CD8-positive, alpha-beta memory T cell (primary cell): Measurements from ENCODE around the gene COPS7A. TPM values are rescaled to one million over a fixed set of nuclear protein-coding genes. Genes with fewer than 3 reads are reported as not detected.

Experiments used
- CTCF ChIA-PET: fragments of 350-600 bp; sonication (Branson Sonifier 250); formaldehyde crosslinking; loops from one replicate; lab custom pipeline; 2021; ENCODE audit warnings: antibody characterized with exemption; lab: Charles Lee
- POLR2A ChIA-PET: fragments of 350-600 bp; sonication (Branson Sonifier 250); formaldehyde crosslinking; loops from one replicate; lab custom pipeline; 2021; ENCODE audit warnings: antibody characterized with exemption; lab: Charles Lee
- DNase-seq, 5 donors: peaks; one replicate each; pipeline versions ENCODE4 v3.0.0 to v3.0.0-alpha.2; 2020 to 2022; ENCODE audit warnings: mixed read lengths in 1 of 5
- H3K27ac ChIP-seq: one replicate; pipeline ENCODE4 v1.7.0; 2013; ENCODE audit warnings: low read depth, mild to moderate bottlenecking, low read length, moderate library complexity
- H3K27me3 ChIP-seq: 2 replicates; pipeline ENCODE4 v1.7.0; 2013; ENCODE audit warnings: low read length, mild to moderate bottlenecking; ENCODE audit not compliant: insufficient read depth, poor library complexity, severe bottlenecking
- H3K36me3 ChIP-seq: 2 replicates; pipeline ENCODE4 v1.7.0; 2013; ENCODE audit warnings: mild to moderate bottlenecking, low read length, moderate library complexity; ENCODE audit not compliant: insufficient read depth
- H3K4me1 ChIP-seq: 2 replicates; pipeline ENCODE4 v1.7.0; 2013; ENCODE audit warnings: mild to moderate bottlenecking, low read length, moderate library complexity; ENCODE audit not compliant: insufficient read depth
- H3K4me3 ChIP-seq: 2 replicates; pipeline ENCODE4 v1.7.0; 2013; ENCODE audit warnings: mild to moderate bottlenecking, low read length
- H3K9me3 ChIP-seq: 2 replicates; pipeline ENCODE4 v1.7.0; 2013; ENCODE audit warnings: mild to moderate bottlenecking, low read length
- H3K27ac Mint-ChIP-seq, 8 donors: one replicate each; pipeline ENCODE4 v1.8.0; 2020 to 2021; ENCODE audit warnings: mixed read lengths in 8 of 8, mild to moderate bottlenecking in 6 of 8, inconsistent platforms in 3 of 8, moderate library complexity in 3 of 8
- H3K27me3 Mint-ChIP-seq, 2 donors: one replicate each; pipeline ENCODE4 v1.8.0; 2020 to 2021; ENCODE audit warnings: mixed read lengths in 2 of 2, mild to moderate bottlenecking in 1 of 2, moderate library complexity in 1 of 2
- H3K36me3 Mint-ChIP-seq, 3 donors: one replicate each; pipeline ENCODE4 v1.8.0; 2020 to 2021; ENCODE audit warnings: mixed read lengths in 3 of 3, inconsistent platforms in 1 of 3, mild to moderate bottlenecking in 1 of 3
- H3K4me1 Mint-ChIP-seq, 3 donors: one replicate each; pipeline ENCODE4 v1.8.0; 2020 to 2021; ENCODE audit warnings: mixed read lengths in 3 of 3, inconsistent platforms in 1 of 3, mild to moderate bottlenecking in 1 of 3
- H3K4me3 Mint-ChIP-seq, 7 donors: one replicate each; pipeline ENCODE4 v1.8.0; 2020 to 2021; ENCODE audit warnings: mixed read lengths in 7 of 7, mild to moderate bottlenecking in 6 of 7, moderate library complexity in 4 of 7, inconsistent platforms in 2 of 7
- H3K9me3 Mint-ChIP-seq, 5 donors: one replicate each; pipeline ENCODE4 v1.8.0; 2020 to 2022; ENCODE audit warnings: mixed read lengths in 5 of 5, mild to moderate bottlenecking in 3 of 5, moderate library complexity in 2 of 5, inconsistent platforms in 1 of 5
- polyA plus RNA-seq: library from polyadenylated mRNA; unstranded; fragments of 300-500 nt; fragmentation: Illumina TruSeq; gene quantifications from one replicate; pipeline ENCODE4 v1.2.3, GENCODE V29; 2021
- total RNA-seq, 2 experiments: library from RNA; stranded (reverse); gene quantifications; one replicate each; pipeline ENCODE4 v1.2.3, GENCODE V29; 2021

Gene COPS7A
- total and polyA plus RNA-seq, 3 experiments from 2014 or later = 46.2 to 49.7 (median 48.8) TPM

DNA sequence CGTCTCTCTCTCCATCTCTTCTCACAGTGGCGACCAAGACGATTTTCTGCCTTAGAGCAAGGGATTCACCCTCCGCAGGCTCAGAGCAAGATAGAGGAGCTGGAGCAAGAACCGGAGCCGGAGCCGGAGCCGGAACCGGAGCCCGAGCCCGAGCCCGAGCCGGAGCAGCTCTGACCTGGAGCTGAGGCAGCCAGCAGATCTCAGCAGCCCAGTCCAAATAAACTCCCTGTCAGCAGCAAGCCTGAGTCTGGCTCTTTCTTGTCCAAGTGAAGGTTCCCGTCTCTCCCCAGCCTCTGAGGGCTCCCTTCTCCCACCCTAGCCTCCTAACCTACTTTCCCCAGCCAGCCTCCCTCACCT is 54.3 kb downstream of the COPS7A start:
- Mint-ChIP-seq H3K27me3 (peaks cover 0 to 7% of the 10 kb centered on the region in 2 donors), H3K4me3 (peak overlapping the region in 6 of 7 donors; percentile 74 to 85 (median 76)), H3K9me3 (no peaks in the 10 kb centered on the region), H3K36me3 (peaks cover 0 to 25% (median 2%) of the 10 kb centered on the region in 3 donors), H3K27ac (peak overlapping the region; percentile 54 to 96 (median 86)), H3K4me1 (peaks cover 37 to 48% (median 43%) of the 10 kb centered on the region in 3 donors)
- ChIA-PET CTCF (interaction anchor here (0.6 to 11.0 kb wide), 15 partner anchors 12 to 175 kb away, joined by 3 to 162 read pairs (median 5); partner anchors contain the start of genes COPS7A, MLF2, PTMS and USP5), POLR2A (interaction anchor here (1.6 kb wide), 1 partner anchor 25 kb away, joined by 6 read pairs; the partner anchor contains the start of gene MLF2)
- Histone ChIP-seq H3K9me3 (no peaks in the 10 kb centered on the region), H3K4me1 (peaks cover 55% of the 10 kb centered on the region), H3K27ac (no peak overlapping the region), H3K27me3 (no peaks in the 10 kb centered on the region), H3K36me3 (no peaks in the 10 kb centered on the region), H3K4me3 (peak overlapping the region; percentile 63)
- DNase-seq = no peak

DNA sequence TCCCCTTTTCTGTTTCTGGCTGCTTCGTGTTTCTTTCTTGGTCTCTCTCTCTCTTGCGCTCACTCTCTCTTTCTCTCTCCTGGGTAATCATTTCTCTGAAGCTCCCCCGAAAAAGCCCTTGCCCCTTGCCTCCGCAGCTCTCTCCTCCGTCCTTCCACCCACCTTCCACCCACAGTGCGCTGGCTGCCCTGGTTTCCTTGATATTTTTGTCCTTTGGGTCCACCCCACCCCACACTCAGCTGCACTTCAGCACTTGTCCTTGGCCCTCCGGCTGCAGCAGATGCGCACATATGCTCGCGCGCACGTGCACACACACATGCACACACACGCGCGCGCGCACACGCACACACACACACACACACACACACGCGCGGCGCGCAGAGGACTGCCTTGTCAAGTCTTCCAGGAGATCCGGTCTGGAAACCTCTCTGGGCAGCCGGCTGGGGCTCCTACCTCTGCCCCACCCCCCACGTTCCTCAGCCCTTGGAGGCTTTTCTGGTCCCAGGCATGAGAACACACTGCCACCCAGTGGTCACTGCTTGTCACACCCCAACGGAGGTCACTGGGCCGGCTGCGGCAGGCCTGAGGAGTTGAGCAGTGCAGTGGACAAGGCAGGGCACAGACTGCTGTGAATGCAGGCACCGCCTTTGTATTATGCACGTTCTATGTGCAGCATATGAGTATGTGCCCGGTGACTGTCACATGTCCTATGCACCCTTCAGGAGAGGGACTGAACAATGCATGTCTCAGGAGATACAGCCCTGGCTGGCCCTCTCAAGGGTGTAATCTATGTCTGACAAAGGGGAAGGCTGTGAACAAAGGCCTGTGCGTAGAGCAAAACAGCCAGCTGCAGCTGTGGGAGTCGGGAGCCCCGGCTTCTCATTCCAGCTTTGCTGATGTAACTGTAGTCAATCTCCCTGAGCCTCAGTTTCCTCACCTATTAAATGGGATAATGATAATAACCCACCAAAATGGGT is 55.0 kb downstream of the COPS7A start:
- H3K4me1 Mint-ChIP-seq = peaks cover 35 to 44% (median 40%) of the 10 kb centered on the region in 3 donors
- H3K4me3 Mint-ChIP-seq = peak overlapping the region; percentile 74 to 93 (median 77)
- Histone ChIP-seq H3K27me3 (no peaks in the 10 kb centered on the region), H3K27ac (no peak overlapping the region), H3K36me3 (no peaks in the 10 kb centered on the region), H3K4me1 (peaks cover 60% of the 10 kb centered on the region), H3K4me3 (peak overlapping the region; percentile 63), H3K9me3 (no peaks in the 10 kb centered on the region)
- POLR2A ChIA-PET = interaction anchor here (1.6 kb wide), 1 partner anchor 25 kb away, joined by 6 read pairs; the partner anchor contains the start of gene MLF2
- peaks cover 0 to 7% of the 10 kb centered on the region in 2 donors for H3K27me3 Mint-ChIP-seq
- no peaks in the 10 kb centered on the region for H3K9me3 Mint-ChIP-seq
- peaks cover 0 to 25% (median 2%) of the 10 kb centered on the region in 3 donors for H3K36me3 Mint-ChIP-seq
- DNase-seq = peak; percentile 81 to 92 (median 85)
- H3K27ac Mint-ChIP-seq = peak overlapping the region; percentile 54 to 95 (median 86)
- CTCF ChIA-PET = interaction anchor here (0.6 to 11.0 kb wide), 15 partner anchors 12 to 175 kb away, joined by 3 to 162 read pairs (median 5); partner anchors contain the start of genes COPS7A, MLF2, PTMS and USP5

DNA sequence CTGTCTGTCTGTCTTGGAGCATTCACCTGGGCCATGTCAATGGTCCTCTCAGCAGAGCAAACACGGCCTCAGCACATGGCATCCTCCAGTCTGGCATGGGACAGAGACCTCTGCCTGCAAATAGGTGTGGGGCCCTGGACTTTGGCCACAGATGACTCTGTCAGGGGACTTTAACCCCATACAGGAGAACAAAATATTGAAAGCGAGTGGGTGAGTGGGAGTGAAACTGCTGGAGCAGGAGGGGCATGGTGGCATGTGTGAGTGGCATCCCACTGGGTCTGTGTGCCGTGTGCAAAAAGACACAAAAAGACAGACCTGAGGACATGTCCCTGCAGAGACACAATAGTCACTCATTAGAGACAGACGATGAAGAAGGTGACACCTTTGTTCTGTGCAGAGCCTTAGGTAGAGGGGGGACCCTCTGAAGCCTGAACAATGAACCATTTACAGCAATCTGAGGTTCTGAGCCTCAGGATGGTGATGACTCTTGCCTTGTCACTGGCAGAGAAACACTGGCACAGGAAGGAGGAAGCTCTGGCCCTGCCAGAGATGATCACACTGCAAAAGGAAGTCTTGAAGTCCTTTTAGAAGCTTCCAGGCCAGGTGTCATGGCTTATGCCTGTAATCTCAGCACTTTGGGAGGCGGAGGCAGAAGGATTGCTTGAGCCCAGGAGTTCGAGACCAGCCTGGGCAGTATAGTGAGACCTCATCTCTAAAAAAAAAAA is 56.0 kb downstream of the COPS7A start:
- H3K9me3 Mint-ChIP-seq = no peaks in the 10 kb centered on the region
- peaks cover 0 to 3% of the 10 kb centered on the region in 2 donors for H3K27me3 Mint-ChIP-seq
- peaks cover 60% of the 10 kb centered on the region for H3K4me1 ChIP-seq
- no peaks in the 10 kb centered on the region for H3K36me3 ChIP-seq
- peaks cover 28 to 34% (median 33%) of the 10 kb centered on the region in 3 donors for H3K4me1 Mint-ChIP-seq
- peak overlapping the region in 3 of 8 donors; percentile 28 to 47 (median 29) for H3K27ac Mint-ChIP-seq
- ChIA-PET CTCF (interaction anchor here (1.2 to 11.0 kb wide), 6 partner anchors 12 to 45 kb away, joined by 4 to 162 read pairs (median 8); partner anchors contain the start of genes MLF2 and PTMS), POLR2A (interaction anchor here (1.6 kb wide), 1 partner anchor 26 kb away, joined by 6 read pairs; the partner anchor contains the start of gene MLF2)
- DNase-seq = no peak
- H3K27me3 ChIP-seq = no peaks in the 10 kb centered on the region
- no peak overlapping the region for H3K27ac ChIP-seq
- H3K4me3 ChIP-seq = no peak overlapping the region
- H3K36me3 Mint-ChIP-seq = peaks cover 0 to 19% (median 1%) of the 10 kb centered on the region in 3 donors
- H3K4me3 Mint-ChIP-seq = peak overlapping the region in 1 of 7 donors; percentile 49
- H3K9me3 ChIP-seq = no peaks in the 10 kb centered on the region

DNA sequence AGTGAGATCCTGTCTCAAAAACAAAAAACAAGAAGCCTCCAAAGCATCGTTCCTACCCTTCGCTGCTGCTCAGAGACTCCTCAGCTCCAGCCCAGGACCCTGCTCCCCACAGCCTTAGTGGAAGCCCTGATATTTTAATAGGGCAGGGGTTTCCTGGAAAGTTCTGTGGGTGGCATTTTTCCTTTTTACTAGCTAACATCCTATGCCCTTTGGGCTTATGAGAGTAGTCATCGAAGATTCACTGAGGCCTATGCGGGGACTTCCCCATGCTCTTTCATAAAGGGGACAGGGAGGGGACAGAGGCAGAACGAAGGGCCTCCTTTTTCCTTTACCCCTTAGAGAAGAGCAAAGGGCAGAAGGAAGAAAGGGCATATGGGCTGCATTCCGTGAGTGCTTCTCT is 56.7 kb downstream of the COPS7A start:
- H3K36me3 Mint-ChIP-seq = peaks cover 0 to 15% (median 0%) of the 10 kb centered on the region in 3 donors
- H3K4me1 Mint-ChIP-seq = peaks cover 21 to 27% (median 26%) of the 10 kb centered on the region in 3 donors
- peaks cover 60% of the 10 kb centered on the region for H3K4me1 ChIP-seq
- no peaks in the 10 kb centered on the region for H3K36me3 ChIP-seq
- H3K27ac ChIP-seq = no peak overlapping the region
- no peaks in the 10 kb centered on the region for H3K27me3 ChIP-seq
- DNase-seq = no peak
- H3K27me3 Mint-ChIP-seq = peaks cover 0 to 3% of the 10 kb centered on the region in 2 donors
- POLR2A ChIA-PET = no interaction called here
- H3K27ac Mint-ChIP-seq = no peak overlapping the region
- CTCF ChIA-PET = interaction anchor here (0.8 to 6.3 kb wide), 5 partner anchors 14 to 178 kb away, joined by 3 to 47 read pairs (median 4); partner anchors contain the start of genes MLF2 and PTMS
- H3K9me3 ChIP-seq = no peaks in the 10 kb centered on the region
- H3K4me3 Mint-ChIP-seq = peak overlapping the region in 1 of 7 donors; percentile 13
- no peaks in the 10 kb centered on the region for H3K9me3 Mint-ChIP-seq
- no peak overlapping the region for H3K4me3 ChIP-seq

Other genes with a start within 250 kb of the COPS7A start
- 100 to 1,000 TPM; 317 to 327 TPM for gene MRPL51, start 230.8 kb upstream of the COPS7A start, total RNA-seq
- gene MRPL51, start 230.8 kb upstream of the COPS7A start, polyA plus RNA-seq = 222 TPM
- 10 to 100 TPM; 96.5 to 97.5 TPM for gene NCAPD2, start 229.9 kb upstream of the COPS7A start, total RNA-seq
- gene NCAPD2, start 229.9 kb upstream of the COPS7A start, polyA plus RNA-seq = 29.8 TPM
- gene GAPDH, start 189.5 kb upstream of the COPS7A start, total RNA-seq = 1,000 to 10,000 TPM; 7,182 to 7,238 TPM
- 1,770 TPM for gene GAPDH, start 189.5 kb upstream of the COPS7A start, polyA plus RNA-seq
- 10 to 100 TPM; 14.2 to 15.1 TPM for gene IFFO1, start 168.0 kb upstream of the COPS7A start, total RNA-seq
- gene IFFO1, start 168.0 kb upstream of the COPS7A start, polyA plus RNA-seq = 12.2 TPM
- gene NOP2, start 155.8 kb upstream of the COPS7A start, total RNA-seq = 100 to 1,000 TPM; 170 to 172 TPM
- gene NOP2, start 155.8 kb upstream of the COPS7A start, polyA plus RNA-seq = 34.0 TPM
- 100 to 1,000 TPM; 287 to 293 TPM for gene CHD4, start 116.7 kb upstream of the COPS7A start, total RNA-seq
- 58.1 TPM for gene CHD4, start 116.7 kb upstream of the COPS7A start, polyA plus RNA-seq
- 10 to 100 TPM; 10.6 to 11.4 TPM for gene LPAR5, start 88.1 kb upstream of the COPS7A start, total RNA-seq
- gene LPAR5, start 88.1 kb upstream of the COPS7A start, polyA plus RNA-seq = 26.5 TPM
- gene ACRBP, start 76.6 kb upstream of the COPS7A start, total RNA-seq = 1 to 10 TPM; 1.8 to 2.0 TPM
- not detected for gene ACRBP, start 76.6 kb upstream of the COPS7A start, polyA plus RNA-seq
- 10 to 100 TPM; 17.4 to 18.5 TPM for gene ING4, start 60.9 kb upstream of the COPS7A start, total RNA-seq
- 80.3 TPM for gene ING4, start 60.9 kb upstream of the COPS7A start, polyA plus RNA-seq
- gene ZNF384, start 34.7 kb upstream of the COPS7A start, total RNA-seq = 10 to 100 TPM; 58.1 to 63.3 TPM
- gene ZNF384, start 34.7 kb upstream of the COPS7A start, polyA plus RNA-seq = 37.2 TPM
- gene PIANP, start 23.2 kb upstream of the COPS7A start, total RNA-seq = under 1 TPM; 0.49 to 0.79 TPM
- gene PIANP, start 23.2 kb upstream of the COPS7A start, polyA plus RNA-seq = 0.77 TPM
- 100 to 1,000 TPM; 141 to 146 TPM for gene MLF2, start 29.1 kb downstream of the COPS7A start, total RNA-seq
- 141 TPM for gene MLF2, start 29.1 kb downstream of the COPS7A start, polyA plus RNA-seq
- 10 to 100 TPM; 75.3 to 87.2 TPM for gene PTMS, start 42.3 kb downstream of the COPS7A start, total RNA-seq
- 10.9 TPM for gene PTMS, start 42.3 kb downstream of the COPS7A start, polyA plus RNA-seq
- gene LAG3, start 48.5 kb downstream of the COPS7A start, total RNA-seq = 100 to 1,000 TPM; 236 to 245 TPM
- 37.3 TPM for gene LAG3, start 48.5 kb downstream of the COPS7A start, polyA plus RNA-seq
- gene CD4, start 65.5 kb downstream of the COPS7A start, total RNA-seq = 1 to 10 TPM; 1.2 to 1.8 TPM
- gene CD4, start 65.5 kb downstream of the COPS7A start, polyA plus RNA-seq = 0.30 TPM
- gene GPR162, start 97.8 kb downstream of the COPS7A start, total RNA-seq = under 1 TPM in 1 of 2 experiments, not detected in 1; 0.11 TPM
- gene GPR162, start 97.8 kb downstream of the COPS7A start, polyA plus RNA-seq = not detected
- 1 to 10 TPM; 2.4 to 2.5 TPM for gene P3H3, start 104.4 kb downstream of the COPS7A start, total RNA-seq
- 2.9 TPM for gene P3H3, start 104.4 kb downstream of the COPS7A start, polyA plus RNA-seq
- under 1 TPM; 0.48 to 0.78 TPM for gene GNB3, start 116.9 kb downstream of the COPS7A start, total RNA-seq
- gene GNB3, start 116.9 kb downstream of the COPS7A start, polyA plus RNA-seq = not detected
- 10 to 100 TPM; 35.9 to 37.6 TPM for gene CDCA3, start 127.2 kb downstream of the COPS7A start, total RNA-seq
- 0.68 TPM for gene CDCA3, start 127.2 kb downstream of the COPS7A start, polyA plus RNA-seq
- 100 to 1,000 TPM; 154 TPM for gene USP5, start 128.1 kb downstream of the COPS7A start, total RNA-seq
- gene USP5, start 128.1 kb downstream of the COPS7A start, polyA plus RNA-seq = 49.7 TPM
- gene TPI1, start 143.5 kb downstream of the COPS7A start, total RNA-seq = 1,000 to 10,000 TPM; 1,331 to 1,374 TPM
- gene TPI1, start 143.5 kb downstream of the COPS7A start, polyA plus RNA-seq = 613 TPM
- 1 to 10 TPM; 7.7 to 8.1 TPM for gene SPSB2, start 149.3 kb downstream of the COPS7A start, total RNA-seq
- 11.4 TPM for gene SPSB2, start 149.3 kb downstream of the COPS7A start, polyA plus RNA-seq
- gene LRRC23, start 180.8 kb downstream of the COPS7A start, total RNA-seq = 1 to 10 TPM; 4.9 to 5.0 TPM
- gene LRRC23, start 180.8 kb downstream of the COPS7A start, polyA plus RNA-seq = 5.0 TPM
- 100 to 1,000 TPM; 125 to 131 TPM for gene ENO2, start 190.5 kb downstream of the COPS7A start, total RNA-seq
- 36.4 TPM for gene ENO2, start 190.5 kb downstream of the COPS7A start, polyA plus RNA-seq
- 10 to 100 TPM; 54.8 to 60.4 TPM for gene ATN1, start 203.9 kb downstream of the COPS7A start, total RNA-seq
- gene ATN1, start 203.9 kb downstream of the COPS7A start, polyA plus RNA-seq = 0.62 TPM
- not detected for gene RNU7-1, start 219.8 kb downstream of the COPS7A start, total RNA-seq
- not detected for gene RNU7-1, start 219.8 kb downstream of the COPS7A start, polyA plus RNA-seq
- gene C12orf57, start 220.0 kb downstream of the COPS7A start, total RNA-seq = 100 to 1,000 TPM; 297 to 304 TPM
- 259 TPM for gene C12orf57, start 220.0 kb downstream of the COPS7A start, polyA plus RNA-seq
- gene PTPN6, start 227.3 kb downstream of the COPS7A start, total RNA-seq = 100 to 1,000 TPM; 456 to 460 TPM
- 379 TPM for gene PTPN6, start 227.3 kb downstream of the COPS7A start, polyA plus RNA-seq
- gene PHB2, start 246.6 kb downstream of the COPS7A start, total RNA-seq = 100 to 1,000 TPM; 499 to 503 TPM
- gene PHB2, start 246.6 kb downstream of the COPS7A start, polyA plus RNA-seq = 116 TPM
- gene EMG1, start 246.9 kb downstream of the COPS7A start, total RNA-seq = 100 to 1,000 TPM; 158 to 161 TPM
- gene EMG1, start 246.9 kb downstream of the COPS7A start, polyA plus RNA-seq = 64.4 TPM